BE2C (cell line): ENCODE results near the gene IFI27L1.
A peak's percentile ranks its signal among the peaks of the same experiment; 100 is the strongest.

ENCODE experiments used
- DNase-seq: peaks from one replicate; pipeline ENCODE4 v3.0.0-alpha.2; 2020
- H3K27me3 ChIP-seq: fragments of 250-450 bp; sonication (Bioruptor Pico); 2 replicates; pipeline ENCODE4 v1.5.1; 2020; ENCODE audit warnings: mild to moderate bottlenecking
- H3K36me3 ChIP-seq: fragments of 250-450 bp; sonication (Bioruptor Pico); 2 replicates; pipeline ENCODE4 v1.5.1; 2020; ENCODE audit warnings: mild to moderate bottlenecking
- H3K4me1 ChIP-seq: fragments of 250-450 bp; sonication (Bioruptor Pico); 2 replicates; pipeline ENCODE4 v1.5.1; 2020
- H3K4me3 ChIP-seq: 2 replicates; pipeline ENCODE4 v1.5.1; 2011; ENCODE audit warnings: low read depth, low read length
- H3K9me3 ChIP-seq: fragments of 250-450 bp; sonication (Bioruptor Pico); 2 replicates; pipeline ENCODE4 v1.5.1; 2020
- CTCF ChIP-seq: IDR thresholded peaks from 2 replicates; pipeline ENCODE4 v1.5.1; 2012; ENCODE audit warnings: mild to moderate bottlenecking, low read depth, low read length

IFI27L1 gene

GRCh38 chr14:94042433-94043091 is 38.5 kb upstream of the IFI27L1 start:
- peaks cover 24% of the 10 kb centered on the region for H3K36me3 ChIP-seq
- TF ChIP-seq CTCF = no peak
- no peak for DNase-seq

GRCh38 chr14:94043111-94043755 is 37.9 kb upstream of the IFI27L1 start:
- peak; percentile 43 for DNase-seq
- Histone ChIP-seq H3K9me3 (no peaks in the 10 kb centered on the region), H3K36me3 (peaks cover 31% of the 10 kb centered on the region), H3K4me3 (no peak overlapping the region), H3K27me3 (no peaks in the 10 kb centered on the region), H3K4me1 (no peaks in the 10 kb centered on the region; the same call in 1 of the 2 replicates)
- TF ChIP-seq CTCF = no peak

More at GRCh38 chr14:94042433-94043091, 38.5 kb upstream of the IFI27L1 start:
- no peaks in the 10 kb centered on the region for H3K4me1 ChIP-seq
- no peaks in the 10 kb centered on the region for H3K9me3 ChIP-seq
- H3K27me3 ChIP-seq = no peaks in the 10 kb centered on the region
- H3K4me3 ChIP-seq = no peak overlapping the region

- peaks cover 3% of the 10 kb centered on the region for H3K4me1 ChIP-seq
- no peak overlapping the region for H3K4me3 ChIP-seq
- no peak for DNase-seq
- H3K36me3 ChIP-seq = peaks cover 34% of the 10 kb centered on the region
- TF ChIP-seq CTCF = no peak
- no peaks in the 10 kb centered on the region for H3K9me3 ChIP-seq
- H3K27me3 ChIP-seq = no peaks in the 10 kb centered on the region
Observed at GRCh38 chr14:94043756-94044475, 37.2 kb upstream of the IFI27L1 start.

GRCh38 chr14:94044476-94045091 is 36.5 kb upstream of the IFI27L1 start:
- no peak for TF ChIP-seq CTCF
- Histone ChIP-seq H3K36me3 (peaks cover 39% of the 10 kb centered on the region), H3K4me3 (no peak overlapping the region), H3K4me1 (peaks cover 8% of the 10 kb centered on the region), H3K27me3 (no peaks in the 10 kb centered on the region), H3K9me3 (no peaks in the 10 kb centered on the region)
- DNase-seq = no peak

- Histone ChIP-seq H3K36me3 (peaks cover 44% of the 10 kb centered on the region), H3K4me3 (no peak overlapping the region), H3K27me3 (no peaks in the 10 kb centered on the region), H3K9me3 (no peaks in the 10 kb centered on the region), H3K4me1 (peaks cover 8% of the 10 kb centered on the region)
- DNase-seq = no peak
- TF ChIP-seq CTCF = no peak
Observed at GRCh38 chr14:94045101-94045500, 36.0 kb upstream of the IFI27L1 start.
